Measurements from ENCODE around the gene CCDC150.

The CCDC150 gene

DNA sequence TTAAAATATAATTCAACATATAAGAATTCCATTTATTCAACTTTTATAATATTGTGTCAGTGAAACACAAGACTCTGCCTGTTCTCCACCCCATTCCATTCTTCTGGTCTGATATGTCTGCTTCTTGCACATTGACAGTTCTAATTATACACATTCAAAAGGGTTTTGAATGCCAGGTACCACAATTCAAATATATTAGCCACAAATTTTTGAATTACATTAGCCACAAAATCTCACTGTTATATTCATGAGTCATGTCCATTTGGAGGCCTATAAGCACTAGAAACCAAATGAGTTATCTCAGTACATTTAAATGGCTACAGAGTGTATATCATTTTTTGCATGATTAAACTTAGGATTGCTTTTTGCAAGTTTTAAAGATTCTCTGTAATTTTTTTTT is 72.1 kb downstream of the CCDC150 start:
- no peak for DNase-seq (ENCODE audit: low read depth)
- TF ChIP-seq MYC (IDR thresholded peaks at IDR 0.05; ENCODE audit: low read depth, low read length), result no peak
- TF ChIP-seq POLR2A (IDR thresholded peaks at IDR 0.05; ENCODE audit: extremely low read depth, insufficient read length), result no peak
- TF ChIP-seq, protein P1, sequence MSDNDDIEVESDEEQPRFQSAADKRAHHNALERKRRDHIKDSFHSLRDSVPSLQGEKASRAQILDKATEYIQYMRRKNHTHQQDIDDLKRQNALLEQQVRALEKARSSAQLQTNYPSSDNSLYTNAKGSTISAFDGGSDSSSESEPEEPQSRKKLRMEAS (IDR thresholded peaks at IDR 0.05; ENCODE audit: low read depth, low read length), result no peak
- TF ChIP-seq, protein P2, sequence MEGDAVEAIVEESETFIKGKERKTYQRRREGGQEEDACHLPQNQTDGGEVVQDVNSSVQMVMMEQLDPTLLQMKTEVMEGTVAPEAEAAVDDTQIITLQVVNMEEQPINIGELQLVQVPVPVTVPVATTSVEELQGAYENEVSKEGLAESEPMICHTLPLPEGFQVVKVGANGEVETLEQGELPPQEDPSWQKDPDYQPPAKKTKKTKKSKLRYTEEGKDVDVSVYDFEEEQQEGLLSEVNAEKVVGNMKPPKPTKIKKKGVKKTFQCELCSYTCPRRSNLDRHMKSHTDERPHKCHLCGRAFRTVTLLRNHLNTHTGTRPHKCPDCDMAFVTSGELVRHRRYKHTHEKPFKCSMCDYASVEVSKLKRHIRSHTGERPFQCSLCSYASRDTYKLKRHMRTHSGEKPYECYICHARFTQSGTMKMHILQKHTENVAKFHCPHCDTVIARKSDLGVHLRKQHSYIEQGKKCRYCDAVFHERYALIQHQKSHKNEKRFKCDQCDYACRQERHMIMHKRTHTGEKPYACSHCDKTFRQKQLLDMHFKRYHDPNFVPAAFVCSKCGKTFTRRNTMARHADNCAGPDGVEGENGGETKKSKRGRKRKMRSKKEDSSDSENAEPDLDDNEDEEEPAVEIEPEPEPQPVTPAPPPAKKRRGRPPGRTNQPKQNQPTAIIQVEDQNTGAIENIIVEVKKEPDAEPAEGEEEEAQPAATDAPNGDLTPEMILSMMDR (IDR thresholded peaks at IDR 0.05; ENCODE audit: low read depth, low read length), result no peak
- no peak overlapping the region for H3K4me3 ChIP-seq (ENCODE audit: low read depth, low read length)

DNA sequence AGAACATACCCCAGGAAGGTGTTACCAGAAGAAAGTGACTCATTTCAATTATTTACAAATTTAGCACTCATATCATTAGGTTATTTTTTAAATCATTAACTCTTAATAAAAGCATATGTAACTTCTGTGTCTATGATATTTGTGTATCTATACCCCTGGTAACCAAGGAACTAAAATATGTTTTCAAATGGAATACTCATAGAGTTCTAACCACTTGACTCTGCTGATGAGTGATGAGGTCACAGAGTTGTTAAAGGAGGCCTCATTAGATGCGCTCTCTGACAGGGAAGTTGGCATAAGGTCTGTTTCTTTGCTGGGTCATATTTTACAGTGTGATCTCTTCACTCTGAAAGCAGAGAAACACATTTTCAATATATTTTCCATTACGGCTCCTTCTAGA is 73.4 kb downstream of the CCDC150 start:
- DNase-seq (ENCODE audit: low read depth), result no peak
- TF ChIP-seq, protein P1 (IDR thresholded peaks at IDR 0.05; ENCODE audit: low read depth, low read length), result no peak
- no peak for TF ChIP-seq MYC (IDR thresholded peaks at IDR 0.05; ENCODE audit: low read depth, low read length)
- TF ChIP-seq POLR2A (IDR thresholded peaks at IDR 0.05; ENCODE audit: extremely low read depth, insufficient read length), result no peak
- TF ChIP-seq, protein P2 (IDR thresholded peaks at IDR 0.05; ENCODE audit: low read depth, low read length), result no peak
- no peak overlapping the region for H3K4me3 ChIP-seq (ENCODE audit: low read depth, low read length)

DNA sequence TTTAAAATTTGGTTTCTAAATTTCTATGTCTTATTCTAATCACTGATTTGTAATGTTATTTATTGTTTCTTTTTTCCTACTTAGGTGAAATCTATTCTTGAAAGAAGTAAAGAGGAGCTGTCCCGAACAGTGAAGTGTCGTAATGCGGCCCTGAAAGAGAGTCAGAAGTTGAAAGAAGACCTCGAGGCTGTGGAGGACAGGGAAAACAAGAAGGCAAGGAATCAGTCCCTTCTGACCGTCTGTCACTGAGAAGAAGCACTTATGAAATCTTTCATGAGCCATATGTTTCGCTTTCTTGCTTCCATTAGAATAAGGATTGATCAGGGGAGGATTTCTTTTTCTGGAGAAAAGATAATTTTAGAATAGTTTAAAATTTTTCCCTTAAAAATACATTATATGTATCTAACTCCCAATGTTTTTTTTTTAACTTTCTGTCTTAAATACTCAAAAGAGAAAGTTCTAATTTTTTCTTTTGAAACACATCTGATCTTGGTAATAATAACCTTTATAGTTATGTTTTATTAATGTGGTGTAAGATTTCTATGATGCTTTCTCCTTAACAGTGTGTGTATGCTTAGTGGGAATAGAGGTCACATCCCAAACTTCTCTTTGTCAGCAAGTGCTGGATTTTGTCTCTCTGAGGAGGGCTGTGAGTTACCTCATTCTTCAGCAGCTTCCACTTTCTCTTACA is 79.0 kb downstream of the CCDC150 start:
- TF ChIP-seq, protein P2 (IDR thresholded peaks at IDR 0.05; ENCODE audit: low read depth, low read length), result no peak
- TF ChIP-seq MYC (IDR thresholded peaks at IDR 0.05; ENCODE audit: low read depth, low read length) (no peak), POLR2A (IDR thresholded peaks at IDR 0.05; ENCODE audit: extremely low read depth, insufficient read length) (no peak)
- TF ChIP-seq, protein P1 (IDR thresholded peaks at IDR 0.05; ENCODE audit: low read depth, low read length), result no peak
- no peak overlapping the region for H3K4me3 ChIP-seq (ENCODE audit: low read depth, low read length)
- no peak for DNase-seq (ENCODE audit: low read depth)

DNA sequence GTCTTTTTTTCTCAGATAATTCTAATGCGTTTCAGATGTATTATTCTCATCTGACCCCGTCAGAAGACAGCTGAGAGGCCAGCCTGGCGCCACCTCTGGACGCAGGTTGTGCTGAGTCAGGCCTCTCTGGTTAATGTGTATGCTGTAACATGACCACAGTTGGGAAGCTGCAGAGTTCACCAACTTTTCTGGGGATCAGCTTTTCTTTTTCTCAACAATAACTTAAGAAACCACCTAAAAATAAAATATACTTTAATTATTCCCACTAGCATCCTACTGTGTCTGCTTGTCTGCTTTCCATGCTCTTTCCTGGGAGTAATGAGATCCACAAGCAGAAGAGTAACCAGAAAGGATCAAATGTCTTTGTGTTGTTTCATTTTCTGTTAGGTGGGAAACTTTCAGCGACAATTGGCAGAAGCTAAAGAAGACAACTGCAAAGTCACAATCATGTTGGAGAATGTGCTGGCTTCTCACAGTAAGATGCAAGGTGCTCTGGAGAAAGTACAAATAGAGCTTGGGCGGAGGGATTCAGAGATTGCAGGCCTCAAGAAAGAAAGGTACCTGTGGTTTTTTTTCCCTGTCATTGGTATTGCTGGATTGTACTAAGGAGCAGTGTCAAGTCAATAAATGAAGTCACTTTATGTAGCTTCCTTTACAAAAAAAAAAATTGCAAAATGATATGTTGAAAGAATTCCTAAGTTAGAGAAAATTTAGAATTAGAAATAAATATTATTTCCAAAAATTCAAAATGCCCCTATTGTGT is 79.8 kb downstream of the CCDC150 start:
- TF ChIP-seq, protein P1 (IDR thresholded peaks at IDR 0.05; ENCODE audit: low read depth, low read length), result no peak
- peak; percentile 22 for DNase-seq (ENCODE audit: low read depth)
- no peak overlapping the region for H3K4me3 ChIP-seq (ENCODE audit: low read depth, low read length)

DNA sequence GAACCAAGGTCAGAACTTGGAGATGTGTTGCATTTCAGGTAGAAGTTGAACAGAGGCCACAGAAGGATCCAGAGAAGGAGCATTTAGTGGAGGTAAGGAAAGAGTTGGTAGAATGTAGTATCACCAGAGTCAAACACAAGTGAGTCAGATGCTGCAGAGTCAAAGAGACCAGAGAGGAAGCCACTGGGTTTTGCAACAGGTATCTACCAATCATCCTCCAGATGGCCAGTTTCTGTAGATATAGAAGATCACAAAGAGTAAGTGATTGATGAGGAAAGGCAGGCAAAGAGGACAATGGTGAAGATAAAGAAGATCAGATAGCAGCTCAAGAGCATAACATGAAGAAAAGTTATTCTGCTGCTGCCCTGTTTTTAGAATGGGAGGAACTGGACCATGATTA is 84.1 kb downstream of the CCDC150 start:
- no peak for DNase-seq (ENCODE audit: low read depth)
- TF ChIP-seq MYC (IDR thresholded peaks at IDR 0.05; ENCODE audit: low read depth, low read length), result no peak
- TF ChIP-seq POLR2A (IDR thresholded peaks at IDR 0.05; ENCODE audit: extremely low read depth, insufficient read length), result no peak
- TF ChIP-seq, protein P2 (IDR thresholded peaks at IDR 0.05; ENCODE audit: low read depth, low read length), result no peak
- TF ChIP-seq, protein P1 (IDR thresholded peaks at IDR 0.05; ENCODE audit: low read depth, low read length), result no peak
- H3K4me3 ChIP-seq (ENCODE audit: low read depth, low read length), result no peak overlapping the region

DNA sequence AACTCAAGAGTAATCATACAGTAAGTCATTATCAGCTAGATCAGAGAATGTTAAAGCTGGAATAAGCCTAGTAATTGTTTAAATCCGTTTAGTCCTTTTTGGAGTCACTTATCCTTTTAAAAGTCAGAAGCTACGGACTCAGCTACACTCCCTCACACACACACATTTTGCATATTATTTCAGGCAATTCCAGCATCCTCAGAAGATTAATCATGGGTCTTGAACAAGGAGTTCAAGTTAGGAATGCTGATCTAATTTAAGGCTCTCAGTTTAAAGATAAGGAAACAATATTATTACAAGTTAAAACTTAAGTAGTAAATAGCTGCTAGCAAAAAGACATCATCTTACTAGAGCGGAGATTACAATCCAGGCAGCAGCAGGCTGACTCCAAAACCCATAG is 85.7 kb downstream of the CCDC150 start:
- no peak overlapping the region for H3K4me3 ChIP-seq (ENCODE audit: low read depth, low read length)
- no peak for DNase-seq (ENCODE audit: low read depth)
- no peak for TF ChIP-seq MYC (IDR thresholded peaks at IDR 0.05; ENCODE audit: low read depth, low read length)
- TF ChIP-seq, protein P1 (IDR thresholded peaks at IDR 0.05; ENCODE audit: low read depth, low read length), result no peak
- TF ChIP-seq, protein P2 (IDR thresholded peaks at IDR 0.05; ENCODE audit: low read depth, low read length), result no peak
- TF ChIP-seq POLR2A (IDR thresholded peaks at IDR 0.05; ENCODE audit: extremely low read depth, insufficient read length), result no peak
